Measurements from ENCODE around the gene WNT6.
"Not testable (repeated sequence)": the region's sequence is repeated elsewhere in the genome, so short reads cannot be mapped to it uniquely, and the experiment has no call there.

The WNT6 gene

GRCh38 chr2:218834685-218835084 lies 24.9 kb upstream of the WNT6 start:
- DNase-seq = no peak
- Mint-ChIP-seq H3K36me3 (ENCODE audit: low read depth) (no peaks in the 10 kb centered on the region), H3K4me3 (no peak overlapping the region), H3K27me3 (ENCODE audit: low read depth, poor library complexity) (peaks cover 74% of the 10 kb centered on the region), H3K4me1 (peaks cover 7% of the 10 kb centered on the region), H3K9me3 (peaks cover 27% of the 10 kb centered on the region), H3K27ac (peak overlapping the region; percentile 51)
- TF ChIP-seq, protein P1, sequence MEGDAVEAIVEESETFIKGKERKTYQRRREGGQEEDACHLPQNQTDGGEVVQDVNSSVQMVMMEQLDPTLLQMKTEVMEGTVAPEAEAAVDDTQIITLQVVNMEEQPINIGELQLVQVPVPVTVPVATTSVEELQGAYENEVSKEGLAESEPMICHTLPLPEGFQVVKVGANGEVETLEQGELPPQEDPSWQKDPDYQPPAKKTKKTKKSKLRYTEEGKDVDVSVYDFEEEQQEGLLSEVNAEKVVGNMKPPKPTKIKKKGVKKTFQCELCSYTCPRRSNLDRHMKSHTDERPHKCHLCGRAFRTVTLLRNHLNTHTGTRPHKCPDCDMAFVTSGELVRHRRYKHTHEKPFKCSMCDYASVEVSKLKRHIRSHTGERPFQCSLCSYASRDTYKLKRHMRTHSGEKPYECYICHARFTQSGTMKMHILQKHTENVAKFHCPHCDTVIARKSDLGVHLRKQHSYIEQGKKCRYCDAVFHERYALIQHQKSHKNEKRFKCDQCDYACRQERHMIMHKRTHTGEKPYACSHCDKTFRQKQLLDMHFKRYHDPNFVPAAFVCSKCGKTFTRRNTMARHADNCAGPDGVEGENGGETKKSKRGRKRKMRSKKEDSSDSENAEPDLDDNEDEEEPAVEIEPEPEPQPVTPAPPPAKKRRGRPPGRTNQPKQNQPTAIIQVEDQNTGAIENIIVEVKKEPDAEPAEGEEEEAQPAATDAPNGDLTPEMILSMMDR (IDR thresholded peaks at IDR 0.05) = no peak

- TF ChIP-seq, protein P1 (IDR thresholded peaks at IDR 0.05) = no peak
- Mint-ChIP-seq H3K36me3 (ENCODE audit: low read depth) (no peaks in the 10 kb centered on the region), H3K4me1 (peaks cover 7% of the 10 kb centered on the region), H3K27me3 (ENCODE audit: low read depth, poor library complexity) (peaks cover 75% of the 10 kb centered on the region), H3K4me3 (no peak overlapping the region), H3K9me3 (peaks cover 37% of the 10 kb centered on the region), H3K27ac (no peak overlapping the region)
- no peak for DNase-seq
Observed at GRCh38 chr2:218837495-218837894, 22.1 kb upstream of the WNT6 start.

- no peak for DNase-seq
- peaks cover 53% of the 10 kb centered on the region for H3K9me3 Mint-ChIP-seq
- peaks cover 78% of the 10 kb centered on the region for H3K27me3 Mint-ChIP-seq (ENCODE audit: low read depth, poor library complexity)
- TF ChIP-seq, protein P1 (IDR thresholded peaks at IDR 0.05) = no peak
- H3K27ac Mint-ChIP-seq = no peak overlapping the region
- peaks cover 7% of the 10 kb centered on the region for H3K4me1 Mint-ChIP-seq
- H3K36me3 Mint-ChIP-seq (ENCODE audit: low read depth) = no peaks in the 10 kb centered on the region
- no peak overlapping the region for H3K4me3 Mint-ChIP-seq
Observed at GRCh38 chr2:218839430-218839829, 20.2 kb upstream of the WNT6 start.

DNA sequence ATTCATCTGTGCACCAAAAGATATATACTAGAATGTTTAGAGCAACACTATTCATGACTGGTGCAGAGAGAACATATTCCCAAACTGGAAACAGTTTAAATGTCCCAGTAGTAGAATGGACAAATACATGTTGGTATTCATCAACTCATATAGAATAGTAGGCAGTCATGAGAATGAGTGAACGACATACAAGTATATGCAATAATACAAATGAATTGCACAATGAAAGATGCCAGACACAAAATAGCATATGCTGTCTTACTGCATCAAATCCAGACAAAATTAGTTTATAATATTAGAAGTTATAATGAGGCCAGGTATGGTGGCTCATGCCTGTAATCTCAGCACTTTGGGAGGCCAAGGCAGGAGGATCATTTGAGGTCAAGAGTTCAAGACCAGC lies 19.7 kb upstream of the WNT6 start:
- H3K4me1 Mint-ChIP-seq = peaks cover 2% of the 10 kb centered on the region
- H3K27ac Mint-ChIP-seq = no peak overlapping the region
- TF ChIP-seq, protein P1 (IDR thresholded peaks at IDR 0.05) = no peak
- H3K9me3 Mint-ChIP-seq = peaks cover 58% of the 10 kb centered on the region
- no peaks in the 10 kb centered on the region for H3K36me3 Mint-ChIP-seq (ENCODE audit: low read depth)
- peaks cover 74% of the 10 kb centered on the region for H3K27me3 Mint-ChIP-seq (ENCODE audit: low read depth, poor library complexity)
- no peak overlapping the region for H3K4me3 Mint-ChIP-seq
- DNase-seq = no peak

DNA sequence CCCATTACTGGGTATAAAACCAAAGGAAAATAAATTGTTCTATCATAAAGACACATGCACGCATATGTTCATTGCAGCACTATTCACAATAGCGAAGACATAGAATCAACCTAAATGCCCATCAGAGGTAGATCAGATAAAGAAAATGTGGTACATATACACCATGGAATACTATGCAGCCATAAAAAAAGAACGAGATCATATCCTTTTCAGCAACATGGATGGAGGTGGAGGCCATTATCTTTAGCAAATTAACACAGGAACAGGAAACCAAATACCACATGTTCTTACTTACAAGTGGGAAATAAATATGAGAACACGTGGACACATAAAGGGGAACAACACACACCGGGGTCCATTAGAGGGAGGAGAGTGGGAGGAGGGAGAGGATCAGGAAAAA lies 15.3 kb upstream of the WNT6 start:
- not testable (repeated sequence) for H3K4me3 Mint-ChIP-seq; H3K4me1 Mint-ChIP-seq; H3K36me3 Mint-ChIP-seq (ENCODE audit: low read depth); H3K27ac Mint-ChIP-seq; DNase-seq
- H3K27me3 Mint-ChIP-seq (ENCODE audit: low read depth, poor library complexity) = peaks cover 54% of the 10 kb centered on the region
- peaks cover 54% of the 10 kb centered on the region for H3K9me3 Mint-ChIP-seq

GRCh38 chr2:218846963-218847362 lies 12.6 kb upstream of the WNT6 start:
- not testable (repeated sequence) for H3K27ac Mint-ChIP-seq; DNase-seq; H3K4me1 Mint-ChIP-seq; H3K36me3 Mint-ChIP-seq (ENCODE audit: low read depth); H3K4me3 Mint-ChIP-seq
- H3K27me3 Mint-ChIP-seq (ENCODE audit: low read depth, poor library complexity) = peaks cover 38% of the 10 kb centered on the region
- peaks cover 46% of the 10 kb centered on the region for H3K9me3 Mint-ChIP-seq

DNA sequence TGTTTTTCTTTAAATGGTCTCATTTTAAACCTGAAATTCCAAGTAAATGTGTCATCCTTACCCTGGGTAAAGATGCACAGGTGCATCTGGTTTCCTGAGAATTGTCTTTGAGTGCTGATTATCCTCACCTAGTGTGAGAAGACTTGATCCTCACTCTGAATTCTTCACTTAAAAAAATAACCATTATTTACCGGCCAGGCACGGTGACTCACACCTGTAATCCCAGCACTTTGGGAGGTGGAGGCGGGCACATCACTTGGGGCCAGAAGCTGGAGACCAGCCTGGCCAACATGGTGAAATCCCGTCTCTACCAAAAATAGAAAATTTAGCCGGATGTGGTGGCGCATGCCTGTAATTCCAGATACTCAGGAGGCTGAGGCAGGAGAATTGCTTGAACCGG lies 9.9 kb upstream of the WNT6 start:
- peaks cover 39% of the 10 kb centered on the region for H3K27me3 Mint-ChIP-seq (ENCODE audit: low read depth, poor library complexity)
- peaks cover 24% of the 10 kb centered on the region for H3K9me3 Mint-ChIP-seq
- TF ChIP-seq, protein P1 (IDR thresholded peaks at IDR 0.05) = no peak
- peaks cover 9% of the 10 kb centered on the region for H3K36me3 Mint-ChIP-seq (ENCODE audit: low read depth)
- no peak overlapping the region for H3K27ac Mint-ChIP-seq
- H3K4me3 Mint-ChIP-seq = no peak overlapping the region
- H3K4me1 Mint-ChIP-seq = peaks cover 19% of the 10 kb centered on the region
- DNase-seq = no peak

Data from nephron progenitor cell (in vitro differentiated cells).